Liver (tissue), 9 donors: ENCODE measurements around the gene HRH1. TPM values are rescaled to one million over a fixed set of nuclear protein-coding genes. Genes with fewer than 3 reads are reported as not detected.

Source experiments
- DNase-seq: peaks from one replicate; pipeline ENCODE4 v3.0.0-alpha.2; 2017; ENCODE audit warnings: low spot score
- H3K27ac ChIP-seq, 2 donors: one replicate each; pipeline ENCODE4 v1.7.0; 2013; ENCODE audit warnings: inconsistent platforms in 2 of 2, low read length in 2 of 2, control low read depth in 1 of 2, low read depth in 1 of 2, mild to moderate bottlenecking in 1 of 2
- H3K27me3 ChIP-seq, 4 donors: one replicate each; pipeline versions ENCODE4 v1.6.1 to v1.7.0; 2013; ENCODE audit warnings: low read length in 3 of 4, inconsistent platforms in 1 of 4, mild to moderate bottlenecking in 1 of 4, moderate library complexity in 1 of 4; ENCODE audit not compliant: control insufficient read depth in 4 of 4, insufficient read depth in 4 of 4
- H3K36me3 ChIP-seq, 4 donors: one replicate each; pipeline versions ENCODE4 v1.6.1 to v1.7.0; 2013; ENCODE audit warnings: low read length in 3 of 4, mild to moderate bottlenecking in 3 of 4, low read depth in 1 of 4, moderate library complexity in 1 of 4; ENCODE audit not compliant: control insufficient read depth in 4 of 4, insufficient read depth in 3 of 4
- H3K4me1 ChIP-seq, 4 donors: one replicate each; pipeline versions ENCODE4 v1.6.1 to v1.7.0; 2013; ENCODE audit warnings: low read length in 3 of 4, mild to moderate bottlenecking in 3 of 4, moderate library complexity in 1 of 4; ENCODE audit not compliant: control insufficient read depth in 4 of 4, insufficient read depth in 4 of 4
- H3K4me3 ChIP-seq, 3 donors: one replicate each; pipeline versions ENCODE4 v1.6.1 to v1.7.0; 2013; ENCODE audit warnings: low read length in 3 of 3, control low read depth in 1 of 3, low read depth in 1 of 3, mild to moderate bottlenecking in 1 of 3
- H3K9ac ChIP-seq, 2 donors: one replicate each; pipeline ENCODE4 v1.7.0; 2013; ENCODE audit warnings: low read length in 2 of 2, mild to moderate bottlenecking in 2 of 2, moderate library complexity in 2 of 2, control low read depth in 1 of 2, low read depth in 1 of 2
- H3K9me3 ChIP-seq, 4 donors: one replicate each; pipeline versions ENCODE4 v1.6.1 to v1.7.0; 2013; ENCODE audit warnings: low read length in 3 of 4; ENCODE audit not compliant: control insufficient read depth in 4 of 4
- ATF3 ChIP-seq: IDR thresholded peaks from 2 replicates; pipeline ENCODE4 v1.6.1; 2016; ENCODE audit warnings: antibody characterized with exemption
- EGR1 ChIP-seq, 2 donors: IDR thresholded peaks; 2 replicates each; pipeline ENCODE4 v1.6.1; 2016 to 2018; ENCODE audit warnings: antibody characterized with exemption in 2 of 2, low read depth in 2 of 2
- FOXA1 ChIP-seq: IDR thresholded peaks from 2 replicates; pipeline ENCODE4 v1.6.1; 2016; ENCODE audit warnings: antibody characterized with exemption
- FOXA2 ChIP-seq: IDR thresholded peaks from 2 replicates; pipeline ENCODE4 v1.6.1; 2016; ENCODE audit warnings: antibody characterized with exemption
- GABPA ChIP-seq, 2 donors: IDR thresholded peaks in 1 of 2; conservative IDR thresholded peaks in 1 of 2; 2 replicates each; pipeline ENCODE4 v1.6.1; 2016; ENCODE audit warnings: antibody characterized with exemption in 2 of 2, mild to moderate bottlenecking in 1 of 2, moderate library complexity in 1 of 2
- HNF4A ChIP-seq, 2 donors: conservative IDR thresholded peaks; 2 replicates each; pipeline ENCODE4 v1.6.1; 2016; ENCODE audit warnings: antibody characterized with exemption in 2 of 2, mild to moderate bottlenecking in 2 of 2
- HNF4G ChIP-seq: IDR thresholded peaks from 2 replicates; pipeline ENCODE4 v1.6.1; 2016; ENCODE audit warnings: antibody characterized with exemption
- JUND ChIP-seq, 2 donors: IDR thresholded peaks; 2 replicates each; pipeline ENCODE4 v1.6.1; 2016; ENCODE audit warnings: antibody characterized with exemption in 2 of 2
- MAX ChIP-seq: IDR thresholded peaks from 2 replicates; pipeline ENCODE4 v1.6.1; 2016; ENCODE audit warnings: antibody characterized with exemption
- NR2F2 ChIP-seq: IDR thresholded peaks from 2 replicates; pipeline ENCODE4 v1.6.1; 2016; ENCODE audit warnings: antibody characterized with exemption
- RAD21 ChIP-seq, 2 donors: IDR thresholded peaks; 2 replicates each; pipeline ENCODE4 v1.6.1; 2016; ENCODE audit warnings: antibody characterized with exemption in 2 of 2, mild to moderate bottlenecking in 2 of 2
- REST ChIP-seq: IDR thresholded peaks from 2 replicates; pipeline ENCODE4 v1.6.1; 2016; ENCODE audit warnings: antibody characterized with exemption, mild to moderate bottlenecking
- RXRA ChIP-seq, 2 donors: IDR thresholded peaks; 2 replicates each; pipeline ENCODE4 v1.6.1; 2017 to 2018; ENCODE audit warnings: antibody characterized with exemption in 2 of 2, mild to moderate bottlenecking in 1 of 2
- SP1 ChIP-seq: IDR thresholded peaks from 2 replicates; pipeline ENCODE4 v1.6.1; 2018; ENCODE audit warnings: antibody characterized with exemption, mild to moderate bottlenecking
- TAF1 ChIP-seq: conservative IDR thresholded peaks from 2 replicates; pipeline ENCODE4 v1.6.1; 2016; ENCODE audit warnings: antibody characterized with exemption, mild to moderate bottlenecking
- YY1 ChIP-seq: IDR thresholded peaks from 2 replicates; pipeline ENCODE4 v1.6.1; 2016; ENCODE audit warnings: antibody characterized with exemption, mild to moderate bottlenecking
- WGBS: extraction: QIAGEN DNeasy Blood & Tissue Kit; methylation state at CpG from one replicate; pipeline ENCODE4 v1.1.7; 2013; 5-methylcytosine and 5-hydroxymethylcytosine counted together
- polyA plus RNA-seq, 2 donors: library from polyadenylated mRNA; stranded (reverse) in 1 of 2; unstranded in 1 of 2; fragments of 200-250 nt in 1 of 2; fragments of >200 nt in 1 of 2; fragmentation: Nextera tagmentation in 1 of 2; extraction: Ambion mirVana in 1 of 2; gene quantifications; one replicate each; pipeline versions ENCODE4 v1.2.1 to v1.2.3, GENCODE V29; 2013 to 2015
- total RNA-seq, 2 donors: library from RNA; depleted of rRNA; stranded (reverse); fragments of >200 nt; gene quantifications; one replicate each; pipeline ENCODE4 v1.2.3, GENCODE V29; 2014
- TF ChIP-seq, protein P1 (sequence below): IDR thresholded peaks from 2 replicates; pipeline ENCODE4 v1.6.1; 2016; ENCODE audit warnings: antibody characterized with exemption
- TF ChIP-seq, protein P2 (sequence below): fragments of 150-350 bp; IDR thresholded peaks from 2 replicates; pipeline ENCODE4 v1.5.1; 2017; ENCODE audit warnings: improper control_type of control experiment, low read depth, low read length; ENCODE audit not compliant: missing input control
- donor health status: healthy.
- donor health status: healthy.
- donor health status: healthy.
- donor health status: healthy.
- donor health status: healthy.

Gene HRH1
- total and polyA plus RNA-seq, 4 donors, result 0.07 to 1.3 (median 0.31) TPM

- Histone ChIP-seq H3K9me3 (no peaks in the 10 kb centered on the region), H3K4me3 (no peak overlapping the region), H3K27ac (no peak overlapping the region), H3K4me1 (no peaks in the 10 kb centered on the region), H3K9ac (no peak overlapping the region), H3K27me3 (no peaks in the 10 kb centered on the region), H3K36me3 (no peaks in the 10 kb centered on the region)
- TF ChIP-seq, protein P1, sequence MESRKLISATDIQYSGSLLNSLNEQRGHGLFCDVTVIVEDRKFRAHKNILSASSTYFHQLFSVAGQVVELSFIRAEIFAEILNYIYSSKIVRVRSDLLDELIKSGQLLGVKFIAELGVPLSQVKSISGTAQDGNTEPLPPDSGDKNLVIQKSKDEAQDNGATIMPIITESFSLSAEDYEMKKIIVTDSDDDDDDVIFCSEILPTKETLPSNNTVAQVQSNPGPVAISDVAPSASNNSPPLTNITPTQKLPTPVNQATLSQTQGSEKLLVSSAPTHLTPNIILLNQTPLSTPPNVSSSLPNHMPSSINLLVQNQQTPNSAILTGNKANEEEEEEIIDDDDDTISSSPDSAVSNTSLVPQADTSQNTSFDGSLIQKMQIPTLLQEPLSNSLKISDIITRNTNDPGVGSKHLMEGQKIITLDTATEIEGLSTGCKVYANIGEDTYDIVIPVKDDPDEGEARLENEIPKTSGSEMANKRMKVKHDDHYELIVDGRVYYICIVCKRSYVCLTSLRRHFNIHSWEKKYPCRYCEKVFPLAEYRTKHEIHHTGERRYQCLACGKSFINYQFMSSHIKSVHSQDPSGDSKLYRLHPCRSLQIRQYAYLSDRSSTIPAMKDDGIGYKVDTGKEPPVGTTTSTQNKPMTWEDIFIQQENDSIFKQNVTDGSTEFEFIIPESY, result no peak
- TF ChIP-seq, protein P2, sequence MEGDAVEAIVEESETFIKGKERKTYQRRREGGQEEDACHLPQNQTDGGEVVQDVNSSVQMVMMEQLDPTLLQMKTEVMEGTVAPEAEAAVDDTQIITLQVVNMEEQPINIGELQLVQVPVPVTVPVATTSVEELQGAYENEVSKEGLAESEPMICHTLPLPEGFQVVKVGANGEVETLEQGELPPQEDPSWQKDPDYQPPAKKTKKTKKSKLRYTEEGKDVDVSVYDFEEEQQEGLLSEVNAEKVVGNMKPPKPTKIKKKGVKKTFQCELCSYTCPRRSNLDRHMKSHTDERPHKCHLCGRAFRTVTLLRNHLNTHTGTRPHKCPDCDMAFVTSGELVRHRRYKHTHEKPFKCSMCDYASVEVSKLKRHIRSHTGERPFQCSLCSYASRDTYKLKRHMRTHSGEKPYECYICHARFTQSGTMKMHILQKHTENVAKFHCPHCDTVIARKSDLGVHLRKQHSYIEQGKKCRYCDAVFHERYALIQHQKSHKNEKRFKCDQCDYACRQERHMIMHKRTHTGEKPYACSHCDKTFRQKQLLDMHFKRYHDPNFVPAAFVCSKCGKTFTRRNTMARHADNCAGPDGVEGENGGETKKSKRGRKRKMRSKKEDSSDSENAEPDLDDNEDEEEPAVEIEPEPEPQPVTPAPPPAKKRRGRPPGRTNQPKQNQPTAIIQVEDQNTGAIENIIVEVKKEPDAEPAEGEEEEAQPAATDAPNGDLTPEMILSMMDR, result no peak
- no peak for TF ChIP-seq EGR1 (IDR thresholded peaks at IDR 0.05; ENCODE audit: low read depth in 2 of 2)
- no peak for TF ChIP-seq RXRA (IDR thresholded peaks at IDR 0.05)
- no peak for TF ChIP-seq YY1
- TF ChIP-seq MAX, result no peak
- no peak for TF ChIP-seq FOXA1
- TF ChIP-seq FOXA2, result no peak
- no peak for TF ChIP-seq HNF4G
- TF ChIP-seq ATF3, result no peak
- no peak for TF ChIP-seq NR2F2
- TF ChIP-seq SP1, result no peak
- TF ChIP-seq HNF4A (conservative IDR thresholded peaks at IDR 0.05), result no peak
- no peak for TF ChIP-seq REST
- no peak for TF ChIP-seq GABPA (IDR thresholded peaks at IDR 0.05 in 1 of 2, conservative IDR thresholded peaks at IDR 0.05 in 1 of 2)
- TF ChIP-seq RAD21 (IDR thresholded peaks at IDR 0.05), result no peak
- no peak for TF ChIP-seq JUND (IDR thresholded peaks at IDR 0.05)
- no peak for TF ChIP-seq TAF1
- 81% methylated on average over 3 of the region's 3 CpGs for WGBS
- no peak for DNase-seq
Measured at GRCh38 chr3:11224870-11225229, 70.6 kb downstream of the HRH1 start.

- Histone ChIP-seq H3K9me3 (no peaks in the 10 kb centered on the region), H3K36me3 (no peaks in the 10 kb centered on the region), H3K27me3 (peaks cover 0 to 2% (median 0%) of the 10 kb centered on the region in 4 donors), H3K4me1 (no peaks in the 10 kb centered on the region), H3K27ac (no peak overlapping the region), H3K9ac (no peak overlapping the region), H3K4me3 (no peak overlapping the region)
- DNase-seq, result no peak
- WGBS, result 68% methylated on average over 6 of the region's 6 CpGs
- TF ChIP-seq YY1 (no peak), HNF4G (no peak), NR2F2 (no peak)
- TF ChIP-seq, protein P1, result no peak
Measured at GRCh38 chr3:11226042-11226370, 71.7 kb downstream of the HRH1 start.
